ENCODE measurements around the gene UBE2L5.

UBE2L5 gene

GRCh38 chr13:30381049-30381448, 41.2 kb upstream of the UBE2L5 start:
- no peak overlapping the region for H3K4me3 ChIP-seq (ENCODE audit: low read depth, low read length)
- TF ChIP-seq ZNF354C (tag by site-specific recombination; IDR thresholded peaks at IDR 0.05; ENCODE audit: borderline replicate concordance, low read depth) (no peak), ZNF701 (tag by site-specific recombination; IDR thresholded peaks at IDR 0.05) (no peak), ZNF146 (tag by site-specific recombination; IDR thresholded peaks at IDR 0.05) (peak; percentile 69; the same call in 1 of the 2 replicates), HOXC10 (CRISPR knock-in tag; IDR thresholded peaks at IDR 0.05) (no peak), TRIM28 (IDR thresholded peaks at IDR 0.05; ENCODE audit: borderline replicate concordance, low read length) (no peak), ZNF335 (tag by site-specific recombination; conservative IDR thresholded peaks at IDR 0.05) (no peak)
- H3K4me1 ChIP-seq (ENCODE audit: control insufficient read depth, insufficient read depth, low read length), result no peaks in the 10 kb centered on the region
- no peaks in the 10 kb centered on the region for H3K9me3 ChIP-seq (ENCODE audit: control insufficient read depth, insufficient read depth, low read depth, low read length)
- H3K36me3 ChIP-seq (ENCODE audit: control insufficient read depth in 2 of 2, insufficient read depth in 1 of 2, low read length in 2 of 2), result no peaks in the 10 kb centered on the region
- POLR2A ChIA-PET, result no interaction called here
- CTCF ChIA-PET, result no interaction called here
- no peak overlapping the region for H3K27ac ChIP-seq (ENCODE audit: extremely low read depth, low read depth, low read length)

DNA sequence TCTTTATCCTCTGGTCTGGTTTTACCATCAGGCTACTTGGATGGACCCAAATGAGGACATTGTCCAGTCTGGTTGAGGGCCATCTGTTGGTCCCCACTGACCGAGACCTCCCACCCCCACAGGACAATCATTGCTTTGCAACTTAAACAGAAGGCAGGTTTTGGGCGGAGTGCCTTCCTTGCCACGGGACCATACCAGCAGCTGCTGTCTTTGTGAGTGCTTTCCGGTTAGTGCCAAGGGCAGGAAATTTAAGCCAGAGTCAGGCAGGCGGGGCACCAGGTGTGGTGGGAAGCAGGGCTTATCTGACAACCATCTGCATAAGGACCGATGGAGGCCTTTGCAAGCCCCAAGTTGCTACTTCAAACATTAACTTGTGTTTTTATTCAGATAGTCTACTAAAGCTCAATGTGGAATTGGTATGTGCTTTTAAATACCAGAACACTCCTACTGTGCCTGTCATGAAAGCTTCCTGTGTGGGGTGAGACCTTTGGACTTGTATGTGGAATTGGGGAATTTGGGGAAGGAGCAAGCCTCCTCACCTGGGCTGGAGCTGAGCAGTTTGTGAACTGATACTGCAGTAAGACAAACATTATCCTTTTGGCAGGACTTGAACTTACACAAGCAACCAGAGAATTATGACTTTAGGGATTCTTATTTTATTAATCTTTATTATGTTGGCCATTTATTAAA, 39.3 kb upstream of the UBE2L5 start:
- H3K4me3 ChIP-seq (ENCODE audit: low read depth, low read length), result no peak overlapping the region
- no peak overlapping the region for H3K27ac ChIP-seq (ENCODE audit: extremely low read depth, low read depth, low read length)
- CTCF ChIA-PET, result no interaction called here
- no peak for TF ChIP-seq ZNF473 (tag by site-specific recombination; IDR thresholded peaks at IDR 0.05)
- no peak for TF ChIP-seq HOXA7 (CRISPR knock-in tag; IDR thresholded peaks at IDR 0.05; ENCODE audit: borderline replicate concordance)
- TF ChIP-seq GFI1B (tag by site-specific recombination; IDR thresholded peaks at IDR 0.05), result no peak
- TF ChIP-seq OVOL3 (tag by site-specific recombination; IDR thresholded peaks at IDR 0.05), result no peak
- no peak for TF ChIP-seq ZNF624 (tag by site-specific recombination; IDR thresholded peaks at IDR 0.05)
- TF ChIP-seq ZNF558 (tag by site-specific recombination; IDR thresholded peaks at IDR 0.05), result no peak
- TF ChIP-seq ZNF626 (tag by site-specific recombination; IDR thresholded peaks at IDR 0.05), result no peak
- TF ChIP-seq ZNF664 (tag by site-specific recombination; IDR thresholded peaks at IDR 0.05), result no peak
- TF ChIP-seq ZNF777 (tag by site-specific recombination; IDR thresholded peaks at IDR 0.05; ENCODE audit: borderline replicate concordance), result no peak
- no peak for TF ChIP-seq WT1 (tag by site-specific recombination; IDR thresholded peaks at IDR 0.05)
- TF ChIP-seq IKZF3 (tag by site-specific recombination; IDR thresholded peaks at IDR 0.05), result no peak
- TF ChIP-seq ZFP3 (tag by site-specific recombination; IDR thresholded peaks at IDR 0.05; ENCODE audit: low read depth), result no peak
- POLR2A ChIA-PET, result no interaction called here
- no peaks in the 10 kb centered on the region for H3K9me3 ChIP-seq (ENCODE audit: control insufficient read depth, insufficient read depth, low read depth, low read length)
- H3K36me3 ChIP-seq (ENCODE audit: control insufficient read depth in 2 of 2, insufficient read depth in 1 of 2, low read length in 2 of 2), result no peaks in the 10 kb centered on the region
- H3K4me1 ChIP-seq (ENCODE audit: control insufficient read depth, insufficient read depth, low read length), result no peaks in the 10 kb centered on the region

DNA sequence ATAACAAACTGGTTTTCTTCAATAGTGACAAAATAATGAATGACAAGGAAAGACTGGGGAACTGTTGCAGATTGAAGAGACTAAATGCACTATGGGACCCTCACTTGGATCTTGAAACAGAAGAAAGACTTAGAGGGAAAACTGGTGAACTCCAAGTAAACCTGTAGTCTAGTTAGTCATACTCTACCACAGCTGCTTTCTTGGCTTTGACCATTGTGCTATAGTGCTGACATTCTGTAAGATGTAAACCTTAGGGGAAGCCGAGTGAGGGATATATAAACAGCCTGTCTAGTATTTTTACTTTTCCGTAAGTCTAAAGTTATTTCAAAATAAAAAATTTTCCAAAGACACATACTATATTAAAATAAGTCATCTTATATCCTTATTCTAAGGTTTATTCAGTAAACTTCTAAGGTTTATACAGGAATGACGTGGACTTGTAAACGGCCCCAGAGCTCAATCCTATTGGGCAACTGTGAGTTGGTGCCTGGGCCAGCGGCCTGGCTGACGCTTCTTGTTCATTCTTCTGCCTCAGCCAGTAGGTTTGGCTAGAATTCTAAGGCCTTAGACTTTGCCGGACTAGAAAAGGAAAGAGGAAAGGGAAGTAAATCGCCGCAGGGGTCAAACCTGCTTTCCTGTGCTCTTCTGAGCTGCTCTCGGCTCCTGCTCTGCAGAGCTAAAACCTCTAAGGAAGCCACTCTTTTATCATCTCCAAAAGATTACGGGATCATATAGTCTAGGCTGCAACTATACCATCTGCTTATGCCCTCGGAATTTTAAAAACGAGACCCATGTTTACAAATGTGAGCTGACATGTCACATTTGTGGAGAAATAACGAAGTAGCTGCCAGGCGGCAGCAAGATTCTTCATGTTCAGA, 33.6 kb upstream of the UBE2L5 start:
- POLR2A ChIA-PET, result no interaction called here
- CTCF ChIA-PET, result interaction anchor here (0.6 kb wide), 1 partner anchor 1006 kb away, joined by 3 read pairs; no protein-coding TSS in a partner anchor
- no peak overlapping the region for H3K4me3 ChIP-seq (ENCODE audit: low read depth, low read length)
- H3K9me3 ChIP-seq (ENCODE audit: control insufficient read depth, insufficient read depth, low read depth, low read length), result no peaks in the 10 kb centered on the region
- no peak overlapping the region for H3K27ac ChIP-seq (ENCODE audit: extremely low read depth, low read depth, low read length)
- no peaks in the 10 kb centered on the region for H3K4me1 ChIP-seq (ENCODE audit: control insufficient read depth, insufficient read depth, low read length)
- H3K36me3 ChIP-seq (ENCODE audit: control insufficient read depth in 2 of 2, insufficient read depth in 1 of 2, low read length in 2 of 2), result no peaks in the 10 kb centered on the region
- TF ChIP-seq, protein P1, sequence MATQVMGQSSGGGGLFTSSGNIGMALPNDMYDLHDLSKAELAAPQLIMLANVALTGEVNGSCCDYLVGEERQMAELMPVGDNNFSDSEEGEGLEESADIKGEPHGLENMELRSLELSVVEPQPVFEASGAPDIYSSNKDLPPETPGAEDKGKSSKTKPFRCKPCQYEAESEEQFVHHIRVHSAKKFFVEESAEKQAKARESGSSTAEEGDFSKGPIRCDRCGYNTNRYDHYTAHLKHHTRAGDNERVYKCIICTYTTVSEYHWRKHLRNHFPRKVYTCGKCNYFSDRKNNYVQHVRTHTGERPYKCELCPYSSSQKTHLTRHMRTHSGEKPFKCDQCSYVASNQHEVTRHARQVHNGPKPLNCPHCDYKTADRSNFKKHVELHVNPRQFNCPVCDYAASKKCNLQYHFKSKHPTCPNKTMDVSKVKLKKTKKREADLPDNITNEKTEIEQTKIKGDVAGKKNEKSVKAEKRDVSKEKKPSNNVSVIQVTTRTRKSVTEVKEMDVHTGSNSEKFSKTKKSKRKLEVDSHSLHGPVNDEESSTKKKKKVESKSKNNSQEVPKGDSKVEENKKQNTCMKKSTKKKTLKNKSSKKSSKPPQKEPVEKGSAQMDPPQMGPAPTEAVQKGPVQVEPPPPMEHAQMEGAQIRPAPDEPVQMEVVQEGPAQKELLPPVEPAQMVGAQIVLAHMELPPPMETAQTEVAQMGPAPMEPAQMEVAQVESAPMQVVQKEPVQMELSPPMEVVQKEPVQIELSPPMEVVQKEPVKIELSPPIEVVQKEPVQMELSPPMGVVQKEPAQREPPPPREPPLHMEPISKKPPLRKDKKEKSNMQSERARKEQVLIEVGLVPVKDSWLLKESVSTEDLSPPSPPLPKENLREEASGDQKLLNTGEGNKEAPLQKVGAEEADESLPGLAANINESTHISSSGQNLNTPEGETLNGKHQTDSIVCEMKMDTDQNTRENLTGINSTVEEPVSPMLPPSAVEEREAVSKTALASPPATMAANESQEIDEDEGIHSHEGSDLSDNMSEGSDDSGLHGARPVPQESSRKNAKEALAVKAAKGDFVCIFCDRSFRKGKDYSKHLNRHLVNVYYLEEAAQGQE (tag by site-specific recombination; IDR thresholded peaks at IDR 0.05), result no peak
- no peak for TF ChIP-seq FEZF1 (tag by site-specific recombination; IDR thresholded peaks at IDR 0.05)
- no peak for TF ChIP-seq ZNF114 (tag by site-specific recombination; IDR thresholded peaks at IDR 0.05)
- no peak for TF ChIP-seq ZNF404 (tag by site-specific recombination; IDR thresholded peaks at IDR 0.05)
- TF ChIP-seq ZNF398 (tag by site-specific recombination; IDR thresholded peaks at IDR 0.05), result no peak
- TF ChIP-seq ZNF416 (tag by site-specific recombination; IDR thresholded peaks at IDR 0.05), result no peak
- TF ChIP-seq ZNF664 (tag by site-specific recombination; IDR thresholded peaks at IDR 0.05), result no peak
- no peak for TF ChIP-seq ZNF155 (tag by site-specific recombination; IDR thresholded peaks at IDR 0.05)
- no peak for TF ChIP-seq ZNF146 (tag by site-specific recombination; IDR thresholded peaks at IDR 0.05)
- TF ChIP-seq ZNF530 (tag by site-specific recombination; IDR thresholded peaks at IDR 0.05; ENCODE audit: low read depth), result no peak
- TF ChIP-seq TCF7L2 (IDR thresholded peaks at IDR 0.05; ENCODE audit: borderline replicate concordance, low read depth, low read length), result no peak
- TF ChIP-seq YY2 (tag by site-specific recombination; IDR thresholded peaks at IDR 0.05), result no peak
